AG20443 (cell line): ENCODE measurements around the gene LSM14B.
"Not testable (repeated sequence)": the region's sequence is repeated elsewhere in the genome, so short reads cannot be mapped to it uniquely, and the experiment has no call there.

ENCODE experiments used
- DNase-seq: peaks from one replicate; pipeline ENCODE4 v3.0.0; 2012; ENCODE audit warnings: low spot score, mixed read lengths

LSM14B gene

GRCh38 chr20:62147125-62147524 lies 24.9 kb downstream of the LSM14B start:
- DNase-seq = no peak

GRCh38 chr20:62147528-62147927 lies 25.3 kb downstream of the LSM14B start:
- DNase-seq = no peak

- not testable (repeated sequence) for DNase-seq
These were observed 26.1 kb downstream of the LSM14B start for GRCh38 chr20:62148383-62148782.

GRCh38 chr20:62148908-62149314 lies 26.6 kb downstream of the LSM14B start:
- no peak for DNase-seq

- DNase-seq = no peak
These were observed 27.4 kb downstream of the LSM14B start for GRCh38 chr20:62149532-62150309.

- DNase-seq = no peak
These were observed 28.0 kb downstream of the LSM14B start for GRCh38 chr20:62150310-62150575.

GRCh38 chr20:62151225-62151624 lies 28.9 kb downstream of the LSM14B start:
- DNase-seq = no peak

GRCh38 chr20:62151835-62152364 lies 29.6 kb downstream of the LSM14B start:
- DNase-seq = no peak

- no peak for DNase-seq
These were observed 33.4 kb downstream of the LSM14B start for GRCh38 chr20:62155428-62156253.

GRCh38 chr20:62156254-62156556 lies 33.9 kb downstream of the LSM14B start:
- DNase-seq = no peak

GRCh38 chr20:62156592-62157386 lies 34.5 kb downstream of the LSM14B start:
- DNase-seq = peak; percentile 88

GRCh38 chr20:62157387-62158087 lies 35.3 kb downstream of the LSM14B start:
- no peak for DNase-seq

GRCh38 chr20:62158088-62158400 lies 35.8 kb downstream of the LSM14B start:
- DNase-seq = no peak

GRCh38 chr20:62158541-62158940 lies 36.3 kb downstream of the LSM14B start:
- no peak for DNase-seq

- no peak for DNase-seq
These were observed 36.8 kb downstream of the LSM14B start for GRCh38 chr20:62159052-62159451.

- no peak for DNase-seq
These were observed 37.6 kb downstream of the LSM14B start for GRCh38 chr20:62159839-62160238.

- no peak for DNase-seq
These were observed 38.0 kb downstream of the LSM14B start for GRCh38 chr20:62160253-62160652.

GRCh38 chr20:62160876-62161275 lies 38.6 kb downstream of the LSM14B start:
- no peak for DNase-seq

GRCh38 chr20:62161347-62161746 lies 39.1 kb downstream of the LSM14B start:
- DNase-seq = no peak

GRCh38 chr20:62162765-62163484 lies 40.6 kb downstream of the LSM14B start:
- no peak for DNase-seq

- no peak for DNase-seq
These were observed 41.2 kb downstream of the LSM14B start for GRCh38 chr20:62163485-62163865.
